ENCODE results near the gene IRF9. TPM values are rescaled to one million over a fixed set of nuclear protein-coding genes. Genes with fewer than 3 reads are reported as not detected.

IRF9 gene
- total RNA-seq, 4 donors from 2014 or later, result 61.3 to 80.1 (median 68.1) TPM

- Histone ChIP-seq H3K36me3 (peaks cover 0 to 82% of the 10 kb centered on the region in 2 donors), H3K27ac (no peak overlapping the region), H3K4me1 (peaks cover 0 to 14% (median 2%) of the 10 kb centered on the region in 3 donors), H3K9me3 (no peaks in the 10 kb centered on the region), H3K27me3 (no peaks in the 10 kb centered on the region), H3K4me3 (no peak overlapping the region)
- 94% methylated on average over 6 of the region's 8 CpGs; no CpG with 5 or more reads in 1 of the 2 donors for WGBS, 2 donors (ENCODE audit: low coverage in 1 of 2)
- no peak for TF ChIP-seq POLR2AphosphoS5 (IDR thresholded peaks at IDR 0.05)
- TF ChIP-seq CTCF (IDR thresholded peaks at IDR 0.05), result no peak
- no peak for ATAC-seq
These were observed 39.9 kb upstream of the IRF9 start for GRCh38 chr14:24121210-24121609.

GRCh38 chr14:24122416-24122815 lies 38.6 kb upstream of the IRF9 start:
- ATAC-seq, result no peak
- H3K9me3 ChIP-seq, result no peaks in the 10 kb centered on the region
- no CpG with 5 or more reads among the region's 4 CpGs for WGBS, 2 donors (ENCODE audit: low coverage in 1 of 2)
- no peak overlapping the region for H3K4me3 ChIP-seq
- TF ChIP-seq EP300 (IDR thresholded peaks at IDR 0.05) (no peak), POLR2AphosphoS5 (IDR thresholded peaks at IDR 0.05) (no peak), POLR2A (IDR thresholded peaks at IDR 0.05) (no peak), CTCF (IDR thresholded peaks at IDR 0.05) (no peak)
- H3K27ac ChIP-seq, result no peak overlapping the region
- peaks cover 0 to 75% of the 10 kb centered on the region in 2 donors for H3K36me3 ChIP-seq
- H3K4me1 ChIP-seq, result peaks cover 0 to 2% (median 0%) of the 10 kb centered on the region in 3 donors
- H3K27me3 ChIP-seq, result no peaks in the 10 kb centered on the region

GRCh38 chr14:24122898-24123297 lies 38.2 kb upstream of the IRF9 start:
- H3K4me1 ChIP-seq, result no peaks in the 10 kb centered on the region
- 89 to 90% methylated on average over 4 to 5 of the region's 8 CpGs for WGBS, 2 donors (ENCODE audit: low coverage in 1 of 2)
- ATAC-seq, result no peak
- H3K27ac ChIP-seq, result no peak overlapping the region
- H3K4me3 ChIP-seq, result no peak overlapping the region
- peaks cover 0 to 71% of the 10 kb centered on the region in 2 donors for H3K36me3 ChIP-seq
- no peaks in the 10 kb centered on the region for H3K9me3 ChIP-seq
- no peak for TF ChIP-seq CTCF (IDR thresholded peaks at IDR 0.05)
- no peak for TF ChIP-seq POLR2A (IDR thresholded peaks at IDR 0.05)
- TF ChIP-seq EP300 (IDR thresholded peaks at IDR 0.05), result no peak
- TF ChIP-seq POLR2AphosphoS5 (IDR thresholded peaks at IDR 0.05), result no peak
- no peaks in the 10 kb centered on the region for H3K27me3 ChIP-seq

GRCh38 chr14:24123424-24124417 lies 37.3 kb upstream of the IRF9 start:
- Histone ChIP-seq H3K9me3 (no peaks in the 10 kb centered on the region), H3K4me1 (no peaks in the 10 kb centered on the region), H3K27me3 (no peaks in the 10 kb centered on the region), H3K4me3 (no peak overlapping the region), H3K36me3 (peaks cover 0 to 62% of the 10 kb centered on the region in 2 donors), H3K27ac (no peak overlapping the region)
- TF ChIP-seq EP300 (IDR thresholded peaks at IDR 0.05) (no peak), POLR2AphosphoS5 (IDR thresholded peaks at IDR 0.05) (no peak), POLR2A (IDR thresholded peaks at IDR 0.05) (no peak), CTCF (IDR thresholded peaks at IDR 0.05) (no peak)
- 82% methylated on average over 3 of the region's 9 CpGs; no CpG with 5 or more reads in 1 of the 2 donors for WGBS, 2 donors (ENCODE audit: low coverage in 1 of 2)
- ATAC-seq, result no peak

GRCh38 chr14:24126939-24127338 lies 34.1 kb upstream of the IRF9 start:
- Histone ChIP-seq H3K36me3 (peaks cover 0 to 30% of the 10 kb centered on the region in 2 donors), H3K4me3 (no peak overlapping the region), H3K4me1 (peaks cover 0 to 13% (median 2%) of the 10 kb centered on the region in 3 donors), H3K27me3 (no peaks in the 10 kb centered on the region), H3K9me3 (no peaks in the 10 kb centered on the region), H3K27ac (no peak overlapping the region)
- no peak for ATAC-seq
- TF ChIP-seq POLR2AphosphoS5 (IDR thresholded peaks at IDR 0.05) (no peak), EP300 (IDR thresholded peaks at IDR 0.05) (no peak), POLR2A (IDR thresholded peaks at IDR 0.05) (no peak), CTCF (IDR thresholded peaks at IDR 0.05) (no peak)
